Loucy (cell line): ENCODE measurements around the gene CDH2.

ENCODE experiments used
- H2AFZ ChIP-seq: fragments of 200-600 bp; sonication (generic); 2 replicates; pipeline ENCODE4 v1.6.0; 2016; ENCODE audit warnings: antibody characterized with exemption, mild to moderate bottlenecking, low read length, moderate library complexity
- H3F3A ChIP-seq: fragments of 200-600 bp; 2 replicates; pipeline ENCODE4 v1.6.0; 2016; ENCODE audit warnings: antibody characterized with exemption, low read depth, mild to moderate bottlenecking
- H3K27me3 ChIP-seq: fragments of 200-600 bp; sonication (generic); 2 replicates; pipeline ENCODE4 v1.6.1; 2014; ENCODE audit warnings: low read length, mild to moderate bottlenecking; ENCODE audit not compliant: insufficient read depth, poor library complexity, severe bottlenecking
- H3K36me3 ChIP-seq: fragments of 200-600 bp; sonication (generic); 2 replicates; pipeline ENCODE4 v1.6.1; 2016; ENCODE audit warnings: low read length; ENCODE audit not compliant: insufficient read depth
- H3K4me1 ChIP-seq: fragments of 200-600 bp; sonication (generic); 2 replicates; pipeline ENCODE4 v1.5.1; 2014; ENCODE audit warnings: low read length, mild to moderate bottlenecking; ENCODE audit not compliant: insufficient read depth, poor library complexity, severe bottlenecking
- H3K4me2 ChIP-seq: fragments of 200-600 bp; sonication (generic); 2 replicates; pipeline ENCODE4 v1.6.0; 2014; ENCODE audit warnings: antibody characterized with exemption, low read length, low read depth, mild to moderate bottlenecking; ENCODE audit not compliant: poor library complexity, severe bottlenecking
- H3K4me3 ChIP-seq: fragments of 200-600 bp; sonication (generic); 2 replicates; pipeline ENCODE4 v1.5.1; 2014; ENCODE audit warnings: low read length, mild to moderate bottlenecking, mixed read lengths; ENCODE audit not compliant: poor library complexity, severe bottlenecking
- H3K79me2 ChIP-seq: fragments of 200-600 bp; sonication (generic); 2 replicates; pipeline ENCODE4 v1.6.1; 2014; ENCODE audit warnings: low read length; ENCODE audit not compliant: insufficient read depth
- H3K9ac ChIP-seq: fragments of 200-600 bp; sonication (generic); 2 replicates; pipeline ENCODE4 v1.6.0; 2014; ENCODE audit warnings: mild to moderate bottlenecking, low read depth, low read length, moderate library complexity; ENCODE audit not compliant: poor library complexity, severe bottlenecking
- H3K9me2 ChIP-seq: fragments of 200-600 bp; sonication (generic); replicated peaks from 2 replicates; pipeline ENCODE4 v1.6.1; 2016; ENCODE audit warnings: low read depth, low read length, mixed read lengths
- H3K9me3 ChIP-seq: fragments of 200-600 bp; sonication (generic); 2 replicates; pipeline ENCODE4 v1.6.1; 2014; ENCODE audit warnings: mild to moderate bottlenecking, antibody characterized with exemption, low read length, low read depth; ENCODE audit not compliant: insufficient read depth
- H4K20me1 ChIP-seq: fragments of 200-600 bp; sonication (generic); 2 replicates; pipeline ENCODE4 v1.6.0; 2014; ENCODE audit warnings: antibody characterized with exemption, low read length, mild to moderate bottlenecking; ENCODE audit not compliant: insufficient read depth, poor library complexity, severe bottlenecking
- CTCF ChIP-seq: fragments of 200-600 bp; sonication (generic); conservative IDR thresholded peaks from 2 replicates; pipeline ENCODE4 v1.5.1; 2014; ENCODE audit warnings: mild to moderate bottlenecking, antibody characterized with exemption, low read length
- EZH2phosphoT487 ChIP-seq: fragments of 200-600 bp; IDR thresholded peaks from 2 replicates; pipeline ENCODE4 v1.6.1; 2018; ENCODE audit warnings: antibody characterized with exemption, mild to moderate bottlenecking, moderate library complexity, borderline replicate concordance

Gene CDH2

GRCh38 chr18:28177828-28178635 is 1.1 kb upstream of the CDH2 start:
- Histone ChIP-seq H3K79me2 (peaks cover 36% of the 10 kb centered on the region), H4K20me1 (peaks cover 32% of the 10 kb centered on the region), H3F3A (peaks cover 1% of the 10 kb centered on the region; the same call in 1 of the 2 replicates), H3K4me3 (peak overlapping the region; percentile 96), H3K9me2 (no peaks in the 10 kb centered on the region), H3K9me3 (no peaks in the 10 kb centered on the region), H3K36me3 (no peaks in the 10 kb centered on the region), H3K4me2 (peak overlapping the region; percentile 84), H3K27me3 (no peaks in the 10 kb centered on the region), H3K9ac (peak overlapping the region; percentile 80), H2AFZ (peak overlapping the region; percentile 85), H3K4me1 (peaks cover 27% of the 10 kb centered on the region)
- TF ChIP-seq EZH2phosphoT487 (no peak), CTCF (0 out of 2 replicates have a peak, but pooled peaks have one; percentile 16)

- no peaks in the 10 kb centered on the region for H3K27me3 ChIP-seq
- H3K9me3 ChIP-seq, result no peaks in the 10 kb centered on the region
- peaks cover 41% of the 10 kb centered on the region for H4K20me1 ChIP-seq
- H2AFZ ChIP-seq, result peak overlapping the region; percentile 97
- H3K4me3 ChIP-seq, result peak overlapping the region; percentile 96
- peaks cover 49% of the 10 kb centered on the region for H3K79me2 ChIP-seq
- no peaks in the 10 kb centered on the region for H3K9me2 ChIP-seq
- H3K4me1 ChIP-seq, result peaks cover 35% of the 10 kb centered on the region
- H3K4me2 ChIP-seq, result peak overlapping the region; percentile 91
- peak overlapping the region; percentile 78 for H3K9ac ChIP-seq
- no peak for TF ChIP-seq EZH2phosphoT487
- TF ChIP-seq CTCF, result no peak
- no peaks in the 10 kb centered on the region for H3K36me3 ChIP-seq
- peaks cover 5% of the 10 kb centered on the region; the same call in 1 of the 2 replicates for H3F3A ChIP-seq
Observed at GRCh38 chr18:28176698-28176947, 307 bp downstream of the CDH2 start.

- Histone ChIP-seq H3K4me2 (peak overlapping the region; percentile 91), H2AFZ (peak overlapping the region; percentile 74)
Observed at GRCh38 chr18:28175930-28176697, 816 bp downstream of the CDH2 start.

More at GRCh38 chr18:28175930-28176697, 816 bp downstream of the CDH2 start:
- H3K4me1 ChIP-seq, result peaks cover 40% of the 10 kb centered on the region
- peaks cover 54% of the 10 kb centered on the region for H3K79me2 ChIP-seq
- H3K4me3 ChIP-seq, result peak overlapping the region; percentile 96
- peaks cover 46% of the 10 kb centered on the region for H4K20me1 ChIP-seq
- no peaks in the 10 kb centered on the region for H3K9me3 ChIP-seq
- H3K9ac ChIP-seq, result peak overlapping the region; percentile 78
- peaks cover 5% of the 10 kb centered on the region; the same call in 1 of the 2 replicates for H3F3A ChIP-seq
- H3K36me3 ChIP-seq, result no peaks in the 10 kb centered on the region
- no peak for TF ChIP-seq CTCF
- no peak for TF ChIP-seq EZH2phosphoT487
- H3K27me3 ChIP-seq, result no peaks in the 10 kb centered on the region
- H3K9me2 ChIP-seq, result no peaks in the 10 kb centered on the region
